ENCODE results near the gene DMTF1. TPM values are rescaled to one million over a fixed set of nuclear protein-coding genes. Genes with fewer than 3 reads are reported as not detected.

Gene DMTF1
- total and polyA plus RNA-seq, 2 donors (not counting 1 experiment from before 2014, with no cell fraction given): 51.6 to 97.1 TPM

GRCh38 chr7:87127019-87127418, 25.2 kb upstream of the DMTF1 start:
- Histone ChIP-seq H3K4me2 (ENCODE audit: extremely low read depth, insufficient read depth, low read length) (no peak overlapping the region), H3K9ac (ENCODE audit: insufficient read depth, low read length) (no peak overlapping the region), H3K27me3 (ENCODE audit: control insufficient read depth, insufficient read depth, low read length) (peaks cover 2% of the 10 kb centered on the region), H3K79me2 (ENCODE audit: control insufficient read depth, insufficient read depth, low read length) (no peaks in the 10 kb centered on the region), H4K20me1 (ENCODE audit: control insufficient read depth, extremely low read depth, insufficient read depth, low read length) (no peaks in the 10 kb centered on the region), H3K27ac (ENCODE audit: insufficient read depth, low read length) (no peak overlapping the region), H3K4me1 (ENCODE audit: control insufficient read depth, extremely low read depth, insufficient read depth, low read length) (no peaks in the 10 kb centered on the region), H2AFZ (ENCODE audit: low read length) (no peak overlapping the region), H3K9me3 (ENCODE audit: control insufficient read depth, insufficient read depth, low read depth, low read length) (no peaks in the 10 kb centered on the region), H3K4me3 (replicated peaks in 1 of 4; ENCODE audit: control extremely low read depth in 1 of 4, insufficient read depth in 1 of 4, low read depth in 3 of 4, low read length in 4 of 4) (no peak overlapping the region), H3K36me3 (ENCODE audit: control insufficient read depth, insufficient read depth, low read length) (no peaks in the 10 kb centered on the region)
- no peak for DNase-seq (ENCODE audit: low read depth in 2 of 2)
- no peak for TF ChIP-seq CTCF (conservative IDR thresholded peaks at IDR 0.05 in 1 of 2, IDR thresholded peaks at IDR 0.05 in 1 of 2; ENCODE audit: low read depth in 1 of 2, low read length in 2 of 2)
- no peak for TF ChIP-seq EZH2 (IDR thresholded peaks at IDR 0.05; ENCODE audit: low read length, missing control alignments)

GRCh38 chr7:87128861-87129267, 23.4 kb upstream of the DMTF1 start:
- Histone ChIP-seq H3K4me1 (ENCODE audit: control insufficient read depth, extremely low read depth, insufficient read depth, low read length) (no peaks in the 10 kb centered on the region), H3K79me2 (ENCODE audit: control insufficient read depth, insufficient read depth, low read length) (no peaks in the 10 kb centered on the region), H3K27ac (ENCODE audit: insufficient read depth, low read length) (no peak overlapping the region), H3K4me2 (ENCODE audit: extremely low read depth, insufficient read depth, low read length) (no peak overlapping the region), H4K20me1 (ENCODE audit: control insufficient read depth, extremely low read depth, insufficient read depth, low read length) (no peaks in the 10 kb centered on the region), H3K9ac (ENCODE audit: insufficient read depth, low read length) (no peak overlapping the region), H3K36me3 (ENCODE audit: control insufficient read depth, insufficient read depth, low read length) (no peaks in the 10 kb centered on the region), H3K4me3 (replicated peaks in 1 of 4; ENCODE audit: control extremely low read depth in 1 of 4, insufficient read depth in 1 of 4, low read depth in 3 of 4, low read length in 4 of 4) (no peak overlapping the region), H3K9me3 (ENCODE audit: control insufficient read depth, insufficient read depth, low read depth, low read length) (no peaks in the 10 kb centered on the region), H3K27me3 (ENCODE audit: control insufficient read depth, insufficient read depth, low read length) (peaks cover 2% of the 10 kb centered on the region), H2AFZ (ENCODE audit: low read length) (no peak overlapping the region)
- TF ChIP-seq EZH2 (IDR thresholded peaks at IDR 0.05; ENCODE audit: low read length, missing control alignments) (no peak), CTCF (conservative IDR thresholded peaks at IDR 0.05 in 1 of 2, IDR thresholded peaks at IDR 0.05 in 1 of 2; ENCODE audit: low read depth in 1 of 2, low read length in 2 of 2) (no peak)
- no peak for DNase-seq (ENCODE audit: low read depth in 2 of 2)

- Histone ChIP-seq H3K4me1 (ENCODE audit: control insufficient read depth, extremely low read depth, insufficient read depth, low read length) (no peaks in the 10 kb centered on the region), H2AFZ (ENCODE audit: low read length) (no peak overlapping the region), H3K9me3 (ENCODE audit: control insufficient read depth, insufficient read depth, low read depth, low read length) (no peaks in the 10 kb centered on the region), H3K27me3 (ENCODE audit: control insufficient read depth, insufficient read depth, low read length) (peaks cover 2% of the 10 kb centered on the region), H3K36me3 (ENCODE audit: control insufficient read depth, insufficient read depth, low read length) (no peaks in the 10 kb centered on the region), H3K79me2 (ENCODE audit: control insufficient read depth, insufficient read depth, low read length) (no peaks in the 10 kb centered on the region), H3K9ac (ENCODE audit: insufficient read depth, low read length) (no peak overlapping the region), H3K4me2 (ENCODE audit: extremely low read depth, insufficient read depth, low read length) (no peak overlapping the region), H4K20me1 (ENCODE audit: control insufficient read depth, extremely low read depth, insufficient read depth, low read length) (no peaks in the 10 kb centered on the region), H3K4me3 (replicated peaks in 1 of 4; ENCODE audit: control extremely low read depth in 1 of 4, insufficient read depth in 1 of 4, low read depth in 3 of 4, low read length in 4 of 4) (no peak overlapping the region), H3K27ac (ENCODE audit: insufficient read depth, low read length) (no peak overlapping the region)
- DNase-seq (ENCODE audit: low read depth in 2 of 2): no peak
- TF ChIP-seq CTCF (conservative IDR thresholded peaks at IDR 0.05 in 1 of 2, IDR thresholded peaks at IDR 0.05 in 1 of 2; ENCODE audit: low read depth in 1 of 2, low read length in 2 of 2) (no peak), EZH2 (IDR thresholded peaks at IDR 0.05; ENCODE audit: low read length, missing control alignments) (no peak)
These were observed 22.9 kb upstream of the DMTF1 start for GRCh38 chr7:87129332-87129731.

Data from fibroblast of lung (primary cell).